SKM-1 treated with dmso at 0.1 percent for 144 hours (cell line): ENCODE measurements around the gene MTG2.

Experiments used
- DNase-seq: peaks from one replicate; lab custom pipeline; 2025; ENCODE audit not compliant: unreplicated experiment; lab: John Stamatoyannopoulos, UW

MTG2 gene

DNA sequence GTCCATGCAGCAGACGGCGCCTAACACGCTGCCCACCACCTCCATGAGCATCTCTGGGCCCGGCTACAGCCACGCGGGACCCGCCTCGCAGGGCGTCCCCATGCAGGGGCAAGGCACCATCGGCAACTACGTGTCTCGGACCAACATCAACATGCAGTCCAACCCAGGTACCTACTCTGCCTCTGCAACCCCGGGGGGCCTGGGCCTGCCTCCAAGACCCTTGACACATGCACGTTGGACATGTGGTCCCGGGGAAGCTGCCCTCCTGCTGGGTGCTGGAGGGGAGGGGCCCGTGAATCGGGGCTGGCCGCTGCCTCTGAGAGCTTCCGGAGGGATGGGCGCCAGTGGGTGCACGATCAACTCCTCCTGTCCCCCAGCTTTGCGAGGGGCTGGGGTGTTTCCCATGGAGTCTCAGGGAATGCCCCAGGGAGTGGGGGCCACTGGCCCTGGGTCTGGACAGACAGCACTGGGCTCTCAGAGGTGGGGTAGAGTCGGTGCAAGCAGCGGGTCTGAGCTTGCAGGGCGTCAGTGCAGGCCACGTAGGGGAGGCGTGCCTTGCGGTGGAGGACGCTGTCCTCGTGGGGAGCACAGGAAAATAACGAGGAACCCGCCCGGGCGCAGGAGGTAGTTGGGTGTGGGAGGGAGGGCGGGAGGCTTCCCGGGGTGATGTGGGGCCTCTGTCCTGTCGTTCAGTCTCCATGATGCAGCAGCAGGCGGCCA, 19.9 kb upstream of the MTG2 start:
- no peak for DNase-seq

- DNase-seq, result no peak
Observed at GRCh38 chr20:62163485-62163865, 19.4 kb upstream of the MTG2 start.

DNA sequence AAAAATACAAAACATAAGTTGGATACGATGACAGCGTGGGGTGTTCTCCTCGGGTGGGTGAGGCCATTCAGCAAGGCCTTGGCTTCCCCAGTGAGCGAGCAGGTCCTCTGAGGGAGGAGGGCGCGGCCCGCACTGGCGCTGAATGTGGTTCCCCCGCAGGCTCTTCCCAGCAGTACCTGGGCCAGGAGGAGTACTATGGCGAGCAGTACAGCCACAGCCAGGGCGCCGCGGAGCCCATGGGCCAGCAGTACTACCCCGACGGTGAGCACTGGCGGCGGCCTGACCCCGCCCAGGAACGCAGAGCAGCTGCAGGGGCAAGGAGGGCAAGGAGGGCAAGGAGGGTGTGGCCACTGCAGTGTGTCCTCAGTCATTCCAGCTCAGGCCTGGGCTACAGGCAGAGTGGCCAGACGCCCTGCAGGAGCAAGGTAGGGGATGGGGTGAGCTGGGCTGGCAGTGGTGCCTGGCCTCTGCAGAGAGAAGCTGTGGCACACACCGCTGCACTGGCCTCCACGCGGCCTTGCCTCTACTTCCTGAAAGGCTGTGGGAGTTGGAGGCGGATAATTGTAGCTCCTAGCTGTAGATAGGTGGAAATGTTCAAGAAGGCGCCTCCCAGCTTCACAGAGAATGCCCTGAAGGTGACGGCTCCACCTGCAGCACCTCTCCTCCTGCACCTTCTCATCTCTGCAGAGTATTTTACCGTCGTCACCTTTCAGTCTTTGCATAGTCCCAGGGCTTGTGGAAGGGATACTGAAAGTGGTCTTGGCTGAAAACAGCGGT, 18.7 kb upstream of the MTG2 start:
- DNase-seq, result no peak

GRCh38 chr20:62164879-62165761, 17.7 kb upstream of the MTG2 start:
- no peak for DNase-seq

DNA sequence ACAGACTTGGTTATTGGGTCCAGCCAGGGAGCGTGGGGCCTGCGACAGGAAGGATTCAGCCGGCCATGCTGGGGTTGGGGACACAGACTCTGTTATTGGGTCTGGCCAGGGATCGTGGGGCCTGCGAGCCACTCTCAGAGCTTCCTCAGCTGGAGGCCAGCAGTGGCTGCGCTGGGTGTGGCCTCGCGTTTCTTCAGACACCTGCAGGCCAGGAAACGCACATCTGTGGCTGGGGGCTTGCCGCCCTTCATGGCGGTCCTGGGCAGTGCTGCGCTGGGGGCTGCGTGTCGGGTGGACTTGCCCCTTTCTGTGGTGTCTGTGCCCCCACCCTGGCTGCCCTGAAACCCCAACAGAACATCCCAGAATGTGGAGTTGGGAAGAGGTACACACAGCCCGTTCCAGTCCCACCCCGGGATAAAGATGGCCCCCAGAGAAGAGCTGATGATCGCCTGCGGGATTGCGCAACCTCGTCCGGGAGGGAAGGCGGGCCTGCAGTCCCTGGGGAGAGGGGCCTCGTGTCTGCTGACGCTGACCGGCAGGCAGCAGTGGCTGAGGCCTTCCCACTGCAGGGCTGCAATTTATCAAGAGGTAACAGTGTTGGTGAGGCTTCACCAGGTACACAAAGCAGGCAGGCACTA, 16.9 kb upstream of the MTG2 start:
- no peak for DNase-seq

GRCh38 chr20:62167474-62167873, 15.4 kb upstream of the MTG2 start:
- no peak for DNase-seq

DNA sequence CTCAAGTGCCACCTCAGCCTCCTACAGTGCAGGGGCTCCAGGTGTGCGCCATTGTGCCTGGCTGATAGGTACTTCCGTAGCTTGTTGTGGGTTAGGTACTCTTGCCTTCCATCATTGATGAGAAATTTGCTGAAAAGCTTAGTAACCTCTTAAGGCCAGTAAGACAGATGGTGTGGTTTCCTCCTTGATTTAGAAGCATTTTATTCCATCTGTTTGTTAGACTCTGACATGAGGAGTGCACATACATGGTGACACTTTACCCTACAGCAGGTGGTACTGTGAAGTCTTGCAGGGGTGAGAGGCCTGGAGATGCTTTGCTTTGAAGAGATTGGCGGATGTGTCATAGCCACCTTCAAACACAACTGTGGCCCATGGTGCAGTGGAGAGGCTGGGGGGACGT, 14.8 kb upstream of the MTG2 start:
- no peak for DNase-seq

- no peak for DNase-seq
Observed at GRCh38 chr20:62168890-62169435, 13.9 kb upstream of the MTG2 start.

DNA sequence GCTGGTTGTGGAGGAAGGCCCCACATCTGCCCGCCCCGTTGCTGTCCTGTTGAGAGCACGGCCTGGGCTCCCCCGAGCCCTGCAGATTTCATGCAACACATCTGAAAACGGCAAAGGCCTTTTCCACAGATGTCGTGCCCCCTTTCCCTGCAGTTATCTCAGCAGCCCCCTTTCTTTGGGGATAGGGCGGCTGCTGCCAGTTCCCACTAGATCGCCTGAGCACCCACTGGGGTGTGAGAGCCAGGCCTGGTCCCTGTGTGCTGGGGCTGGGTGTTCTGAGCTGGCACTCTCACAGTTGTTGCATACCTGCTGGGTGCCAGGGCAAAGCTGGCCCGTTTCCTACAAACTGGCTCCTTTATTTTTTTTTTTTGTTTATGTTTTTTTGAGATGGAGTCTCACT, 12.3 kb upstream of the MTG2 start:
- no peak for DNase-seq

DNA sequence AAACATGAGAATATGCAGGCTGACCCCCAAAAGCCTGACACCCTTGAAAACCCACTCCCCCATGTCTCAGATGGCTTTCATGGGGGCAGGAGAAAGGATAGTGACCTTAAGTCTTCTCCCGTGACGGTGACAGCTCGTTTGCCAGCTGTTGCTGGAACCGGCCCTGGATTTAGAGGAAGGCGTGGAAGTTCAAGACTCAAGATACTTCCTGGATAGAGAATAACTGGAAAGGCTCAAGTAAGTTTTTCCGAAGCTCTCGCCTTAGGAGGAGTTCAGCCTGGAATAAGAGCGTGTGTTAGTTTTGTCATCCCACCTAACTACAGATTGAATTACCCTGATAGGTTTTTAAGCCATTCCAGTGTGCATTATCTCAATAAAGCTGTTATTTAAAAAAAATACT, 11.6 kb upstream of the MTG2 start:
- no peak for DNase-seq

- no peak for DNase-seq
Observed at GRCh38 chr20:62172666-62173065, 10.2 kb upstream of the MTG2 start.

DNA sequence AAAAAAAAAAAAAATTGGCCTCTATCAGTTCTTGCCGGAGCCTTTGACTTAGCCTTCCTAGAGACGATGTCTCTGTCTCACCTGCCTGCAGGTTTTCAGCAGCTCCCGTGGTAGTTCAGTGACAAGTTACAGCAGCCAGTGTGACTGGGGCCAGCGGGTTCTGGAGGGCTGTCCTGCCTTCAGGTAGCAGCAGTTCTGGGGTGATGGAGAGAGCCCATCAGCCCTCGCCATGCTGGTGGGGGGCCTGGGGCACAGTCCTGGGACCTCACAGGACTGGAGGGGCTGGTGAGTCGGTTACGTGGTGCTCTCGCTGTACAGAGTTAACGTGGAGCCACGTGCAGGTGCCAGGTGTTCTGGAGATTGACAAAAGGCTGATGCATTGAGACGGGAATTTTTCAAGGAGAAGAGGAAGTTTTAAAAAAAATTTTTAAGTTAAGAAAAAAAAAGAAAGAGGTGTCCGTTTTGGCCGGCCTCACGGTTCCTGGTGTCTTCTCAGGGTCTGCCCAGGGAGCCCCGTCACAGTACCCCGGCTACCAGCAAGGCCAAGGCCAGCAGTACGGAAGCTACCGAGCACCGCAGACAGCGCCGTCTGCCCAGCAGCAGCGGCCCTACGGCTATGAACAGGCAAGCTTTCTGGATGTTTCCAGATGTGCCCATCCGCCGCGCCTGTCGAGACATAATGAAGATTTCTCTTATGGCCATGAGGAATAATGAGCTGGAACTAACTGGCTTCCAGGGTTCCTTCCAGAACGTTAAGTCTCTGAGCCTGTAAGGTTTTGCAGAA, 8.6 kb upstream of the MTG2 start:
- DNase-seq, result no peak

GRCh38 chr20:62174870-62175624, 7.8 kb upstream of the MTG2 start:
- no peak for DNase-seq

DNA sequence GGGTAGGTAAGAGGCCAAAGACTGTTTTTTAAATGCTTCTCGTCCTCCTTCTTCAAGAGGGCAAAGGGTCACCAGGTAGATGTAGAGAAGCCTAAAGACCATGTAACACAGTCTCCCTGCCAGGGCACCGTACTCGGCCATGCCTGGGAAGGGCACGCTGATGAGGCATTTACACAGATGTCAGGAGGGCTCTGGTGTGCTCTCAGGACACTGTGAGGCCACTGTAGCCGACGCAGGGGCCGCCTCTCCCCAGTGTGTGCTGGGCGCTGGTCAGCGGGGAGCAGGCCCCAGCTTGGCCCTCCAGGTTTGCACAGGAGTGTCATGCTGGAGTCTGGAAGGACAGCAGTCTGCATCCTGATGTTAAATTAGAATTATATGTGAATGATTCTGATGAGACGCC, 7.1 kb upstream of the MTG2 start:
- no peak for DNase-seq

DNA sequence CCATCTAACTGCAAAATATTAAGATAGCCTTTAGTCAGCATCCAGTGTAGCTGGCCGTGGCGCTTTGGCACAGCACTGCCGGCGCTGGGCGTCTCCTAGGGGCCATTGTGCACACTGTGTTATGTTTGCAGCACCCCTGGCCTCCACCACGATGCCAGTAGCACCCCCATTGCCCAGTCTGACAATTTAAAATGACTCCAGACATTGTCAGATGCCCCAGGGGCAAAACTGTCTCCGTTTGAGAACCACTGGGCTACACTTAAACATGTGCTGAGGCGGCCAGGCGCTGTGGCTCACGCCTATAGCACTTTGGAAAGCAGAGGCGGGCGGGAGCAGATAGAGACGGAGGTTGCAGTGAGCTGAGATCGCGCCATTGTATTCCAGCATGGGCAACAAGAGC, 6.0 kb upstream of the MTG2 start:
- DNase-seq, result no peak

DNA sequence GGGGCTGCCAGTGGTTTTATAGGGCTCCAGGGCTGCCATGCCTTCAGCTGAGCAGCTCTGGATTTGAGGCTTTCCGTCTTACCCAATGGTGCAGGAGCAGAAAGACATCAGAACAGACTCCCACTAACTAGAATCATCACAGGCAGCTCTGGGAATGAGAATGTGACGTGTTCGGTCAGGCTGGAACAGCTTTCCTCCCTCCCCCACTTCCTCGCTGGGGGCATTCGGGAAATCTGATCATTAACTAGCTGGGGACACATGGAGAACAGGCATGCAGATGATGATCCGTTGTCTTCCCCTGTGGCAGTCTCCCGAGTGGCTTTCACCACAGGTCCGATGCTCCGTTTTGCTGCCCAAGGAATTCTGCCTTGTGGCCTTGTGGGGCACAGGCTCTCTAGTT, 5.5 kb upstream of the MTG2 start:
- no peak for DNase-seq

DNA sequence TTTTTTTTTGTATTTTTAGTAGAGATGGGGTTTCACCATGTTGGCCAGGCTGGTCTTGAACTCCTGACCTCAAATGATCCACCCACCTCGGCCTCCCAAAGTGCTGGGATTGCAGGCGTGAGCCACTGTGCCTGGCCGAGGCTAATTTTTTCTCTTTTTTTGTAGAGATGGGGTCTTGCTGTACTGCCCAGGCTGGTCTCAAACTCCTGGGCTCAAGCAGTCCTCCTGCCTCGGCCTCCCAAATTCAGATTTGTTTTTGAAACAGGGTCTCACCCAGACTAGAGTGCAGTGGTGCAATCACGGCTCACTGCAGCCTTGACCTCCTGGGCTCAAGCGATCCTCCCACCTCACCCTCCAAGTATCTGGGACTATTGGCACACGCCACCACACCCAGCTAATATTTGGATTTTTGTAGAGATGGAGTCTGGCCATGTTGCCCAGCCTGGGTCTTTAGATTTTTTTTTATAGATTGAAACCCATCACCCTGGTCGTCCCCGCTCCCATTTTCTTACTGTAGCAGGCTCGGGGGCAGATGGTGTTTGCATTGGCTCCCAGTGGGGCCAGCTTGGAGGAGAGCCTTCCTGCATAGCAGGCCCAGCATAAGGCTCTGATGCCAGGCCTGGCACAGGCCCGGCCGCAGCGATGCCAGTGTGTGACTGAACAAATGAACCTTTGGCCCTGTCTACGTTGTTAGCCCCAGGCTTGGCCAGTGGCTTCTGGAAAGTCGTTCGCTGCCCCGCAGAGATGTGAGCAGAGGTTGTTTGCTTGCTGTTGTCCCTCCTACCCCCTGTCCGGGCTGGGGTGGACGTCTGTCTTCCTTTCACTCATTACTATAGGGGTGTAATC, 4.3 kb upstream of the MTG2 start:
- DNase-seq, result no peak

GRCh38 chr20:62179162-62179504, 3.7 kb upstream of the MTG2 start:
- no peak for DNase-seq

GRCh38 chr20:62181808-62182207, 1.0 kb upstream of the MTG2 start:
- DNase-seq, result no peak
